ENCODE results near the gene PHF21B.

The PHF21B gene

GRCh38 chr22:44941207-44941606 is 68.6 kb downstream of the PHF21B start:
- no peaks in the 10 kb centered on the region for H3K9me3 ChIP-seq (ENCODE audit: control insufficient read depth in 5 of 5, low read length in 5 of 5)
- H3K36me3 ChIP-seq (ENCODE audit: control insufficient read depth in 5 of 5, insufficient read depth in 5 of 5, low read length in 5 of 5): no peaks in the 10 kb centered on the region
- no peaks in the 10 kb centered on the region for H3K4me1 ChIP-seq (ENCODE audit: control insufficient read depth in 5 of 5, insufficient read depth in 5 of 5, low read length in 5 of 5)
- H3K27me3 ChIP-seq (ENCODE audit: control insufficient read depth in 5 of 5, insufficient read depth in 4 of 5, low read length in 5 of 5): peaks cover 37 to 67% (median 44%) of the 10 kb centered on the region in 5 donors
- no peak overlapping the region for H3K4me3 ChIP-seq (ENCODE audit: low read depth in 1 of 5, low read length in 5 of 5)
- H3K9ac ChIP-seq (ENCODE audit: low read length in 5 of 5): no peak overlapping the region
- no peak overlapping the region for H3K27ac ChIP-seq (ENCODE audit: low read depth, low read length)

GRCh38 chr22:44940130-44940529 is 69.7 kb downstream of the PHF21B start:
- H3K9ac ChIP-seq (ENCODE audit: low read length in 5 of 5): no peak overlapping the region
- H3K27ac ChIP-seq (ENCODE audit: low read depth, low read length): no peak overlapping the region
- H3K36me3 ChIP-seq (ENCODE audit: control insufficient read depth in 5 of 5, insufficient read depth in 5 of 5, low read length in 5 of 5): no peaks in the 10 kb centered on the region
- H3K27me3 ChIP-seq (ENCODE audit: control insufficient read depth in 5 of 5, insufficient read depth in 4 of 5, low read length in 5 of 5): peaks cover 28 to 57% (median 42%) of the 10 kb centered on the region in 5 donors
- H3K9me3 ChIP-seq (ENCODE audit: control insufficient read depth in 5 of 5, low read length in 5 of 5): no peaks in the 10 kb centered on the region
- no peak overlapping the region for H3K4me3 ChIP-seq (ENCODE audit: low read depth in 1 of 5, low read length in 5 of 5)
- H3K4me1 ChIP-seq (ENCODE audit: control insufficient read depth in 5 of 5, insufficient read depth in 5 of 5, low read length in 5 of 5): no peaks in the 10 kb centered on the region

- H3K9ac ChIP-seq (ENCODE audit: low read length in 5 of 5): no peak overlapping the region
- H3K4me3 ChIP-seq (ENCODE audit: low read depth in 1 of 5, low read length in 5 of 5): no peak overlapping the region
- H3K36me3 ChIP-seq (ENCODE audit: control insufficient read depth in 5 of 5, insufficient read depth in 5 of 5, low read length in 5 of 5): no peaks in the 10 kb centered on the region
- no peaks in the 10 kb centered on the region for H3K9me3 ChIP-seq (ENCODE audit: control insufficient read depth in 5 of 5, low read length in 5 of 5)
- H3K27ac ChIP-seq (ENCODE audit: low read depth, low read length): no peak overlapping the region
- H3K4me1 ChIP-seq (ENCODE audit: control insufficient read depth in 5 of 5, insufficient read depth in 5 of 5, low read length in 5 of 5): no peaks in the 10 kb centered on the region
- peaks cover 26 to 51% (median 42%) of the 10 kb centered on the region in 5 donors for H3K27me3 ChIP-seq (ENCODE audit: control insufficient read depth in 5 of 5, insufficient read depth in 4 of 5, low read length in 5 of 5)
Observed at GRCh38 chr22:44939451-44939850, 70.4 kb downstream of the PHF21B start.

- H3K36me3 ChIP-seq (ENCODE audit: control insufficient read depth in 5 of 5, insufficient read depth in 5 of 5, low read length in 5 of 5): no peaks in the 10 kb centered on the region
- H3K27me3 ChIP-seq (ENCODE audit: control insufficient read depth in 5 of 5, insufficient read depth in 4 of 5, low read length in 5 of 5): peaks cover 26 to 47% (median 44%) of the 10 kb centered on the region in 5 donors
- H3K9me3 ChIP-seq (ENCODE audit: control insufficient read depth in 5 of 5, low read length in 5 of 5): no peaks in the 10 kb centered on the region
- H3K4me3 ChIP-seq (ENCODE audit: low read depth in 1 of 5, low read length in 5 of 5): no peak overlapping the region
- no peaks in the 10 kb centered on the region for H3K4me1 ChIP-seq (ENCODE audit: control insufficient read depth in 5 of 5, insufficient read depth in 5 of 5, low read length in 5 of 5)
- no peak overlapping the region for H3K27ac ChIP-seq (ENCODE audit: low read depth, low read length)
- H3K9ac ChIP-seq (ENCODE audit: low read length in 5 of 5): no peak overlapping the region
Observed at GRCh38 chr22:44938886-44939285, 70.9 kb downstream of the PHF21B start.

- no peaks in the 10 kb centered on the region for H3K9me3 ChIP-seq (ENCODE audit: control insufficient read depth in 5 of 5, low read length in 5 of 5)
- no peaks in the 10 kb centered on the region for H3K4me1 ChIP-seq (ENCODE audit: control insufficient read depth in 5 of 5, insufficient read depth in 5 of 5, low read length in 5 of 5)
- H3K36me3 ChIP-seq (ENCODE audit: control insufficient read depth in 5 of 5, insufficient read depth in 5 of 5, low read length in 5 of 5): no peaks in the 10 kb centered on the region
- H3K9ac ChIP-seq (ENCODE audit: low read length in 5 of 5): no peak overlapping the region
- H3K27me3 ChIP-seq (ENCODE audit: control insufficient read depth in 5 of 5, insufficient read depth in 4 of 5, low read length in 5 of 5): peaks cover 22 to 44% (median 36%) of the 10 kb centered on the region in 5 donors
- H3K4me3 ChIP-seq (ENCODE audit: low read depth in 1 of 5, low read length in 5 of 5): no peak overlapping the region
- no peak overlapping the region for H3K27ac ChIP-seq (ENCODE audit: low read depth, low read length)
Observed at GRCh38 chr22:44937216-44937615, 72.6 kb downstream of the PHF21B start.

- H3K4me3 ChIP-seq (ENCODE audit: low read depth in 1 of 5, low read length in 5 of 5): no peak overlapping the region
- no peak overlapping the region for H3K27ac ChIP-seq (ENCODE audit: low read depth, low read length)
- no peaks in the 10 kb centered on the region for H3K36me3 ChIP-seq (ENCODE audit: control insufficient read depth in 5 of 5, insufficient read depth in 5 of 5, low read length in 5 of 5)
- peaks cover 13 to 38% (median 31%) of the 10 kb centered on the region in 5 donors for H3K27me3 ChIP-seq (ENCODE audit: control insufficient read depth in 5 of 5, insufficient read depth in 4 of 5, low read length in 5 of 5)
- H3K9ac ChIP-seq (ENCODE audit: low read length in 5 of 5): no peak overlapping the region
- no peaks in the 10 kb centered on the region for H3K9me3 ChIP-seq (ENCODE audit: control insufficient read depth in 5 of 5, low read length in 5 of 5)
- peaks cover 0 to 3% (median 0%) of the 10 kb centered on the region in 5 donors for H3K4me1 ChIP-seq (ENCODE audit: control insufficient read depth in 5 of 5, insufficient read depth in 5 of 5, low read length in 5 of 5)
Observed at GRCh38 chr22:44936201-44936600, 73.6 kb downstream of the PHF21B start.

- Histone ChIP-seq H3K4me3 (ENCODE audit: low read depth in 1 of 5, low read length in 5 of 5) (no peak overlapping the region), H3K27ac (ENCODE audit: low read depth, low read length) (no peak overlapping the region), H3K9ac (ENCODE audit: low read length in 5 of 5) (no peak overlapping the region), H3K4me1 (ENCODE audit: control insufficient read depth in 5 of 5, insufficient read depth in 5 of 5, low read length in 5 of 5) (peaks cover 0 to 5% (median 0%) of the 10 kb centered on the region in 5 donors), H3K9me3 (ENCODE audit: control insufficient read depth in 5 of 5, low read length in 5 of 5) (no peaks in the 10 kb centered on the region), H3K36me3 (ENCODE audit: control insufficient read depth in 5 of 5, insufficient read depth in 5 of 5, low read length in 5 of 5) (no peaks in the 10 kb centered on the region), H3K27me3 (ENCODE audit: control insufficient read depth in 5 of 5, insufficient read depth in 4 of 5, low read length in 5 of 5) (peaks cover 12 to 37% (median 29%) of the 10 kb centered on the region in 5 donors)
Observed at GRCh38 chr22:44935724-44936123, 74.1 kb downstream of the PHF21B start.

GRCh38 chr22:44934454-44934735 is 75.4 kb downstream of the PHF21B start:
- Histone ChIP-seq H3K4me3 (ENCODE audit: low read depth in 1 of 5, low read length in 5 of 5) (no peak overlapping the region), H3K9me3 (ENCODE audit: control insufficient read depth in 5 of 5, low read length in 5 of 5) (no peaks in the 10 kb centered on the region), H3K27ac (ENCODE audit: low read depth, low read length) (no peak overlapping the region), H3K9ac (ENCODE audit: low read length in 5 of 5) (no peak overlapping the region), H3K4me1 (ENCODE audit: control insufficient read depth in 5 of 5, insufficient read depth in 5 of 5, low read length in 5 of 5) (peaks cover 0 to 5% (median 0%) of the 10 kb centered on the region in 5 donors), H3K36me3 (ENCODE audit: control insufficient read depth in 5 of 5, insufficient read depth in 5 of 5, low read length in 5 of 5) (no peaks in the 10 kb centered on the region), H3K27me3 (ENCODE audit: control insufficient read depth in 5 of 5, insufficient read depth in 4 of 5, low read length in 5 of 5) (peaks cover 11 to 33% (median 21%) of the 10 kb centered on the region in 5 donors)

- H3K27ac ChIP-seq (ENCODE audit: low read depth, low read length): no peak overlapping the region
- H3K9me3 ChIP-seq (ENCODE audit: control insufficient read depth in 5 of 5, low read length in 5 of 5): no peaks in the 10 kb centered on the region
- no peak overlapping the region for H3K9ac ChIP-seq (ENCODE audit: low read length in 5 of 5)
- H3K4me1 ChIP-seq (ENCODE audit: control insufficient read depth in 5 of 5, insufficient read depth in 5 of 5, low read length in 5 of 5): peaks cover 0 to 5% (median 0%) of the 10 kb centered on the region in 5 donors
- peaks cover 6 to 30% (median 19%) of the 10 kb centered on the region in 5 donors for H3K27me3 ChIP-seq (ENCODE audit: control insufficient read depth in 5 of 5, insufficient read depth in 4 of 5, low read length in 5 of 5)
- H3K4me3 ChIP-seq (ENCODE audit: low read depth in 1 of 5, low read length in 5 of 5): no peak overlapping the region
- H3K36me3 ChIP-seq (ENCODE audit: control insufficient read depth in 5 of 5, insufficient read depth in 5 of 5, low read length in 5 of 5): no peaks in the 10 kb centered on the region
Observed at GRCh38 chr22:44933666-44934453, 75.9 kb downstream of the PHF21B start.

- H3K4me1 ChIP-seq (ENCODE audit: control insufficient read depth in 5 of 5, insufficient read depth in 5 of 5, low read length in 5 of 5): peaks cover 0 to 5% (median 0%) of the 10 kb centered on the region in 5 donors
- no peak overlapping the region for H3K9ac ChIP-seq (ENCODE audit: low read length in 5 of 5)
- peaks cover 5 to 33% (median 17%) of the 10 kb centered on the region in 5 donors for H3K27me3 ChIP-seq (ENCODE audit: control insufficient read depth in 5 of 5, insufficient read depth in 4 of 5, low read length in 5 of 5)
- H3K36me3 ChIP-seq (ENCODE audit: control insufficient read depth in 5 of 5, insufficient read depth in 5 of 5, low read length in 5 of 5): no peaks in the 10 kb centered on the region
- H3K4me3 ChIP-seq (ENCODE audit: low read depth in 1 of 5, low read length in 5 of 5): no peak overlapping the region
- H3K27ac ChIP-seq (ENCODE audit: low read depth, low read length): no peak overlapping the region
- H3K9me3 ChIP-seq (ENCODE audit: control insufficient read depth in 5 of 5, low read length in 5 of 5): no peaks in the 10 kb centered on the region
Observed at GRCh38 chr22:44932493-44932892, 77.3 kb downstream of the PHF21B start.

Data from subcutaneous abdominal adipose tissue (tissue), 5 donors.